Muscle of arm (tissue), 14 donors: ENCODE measurements around the gene WDR19. TPM values are rescaled to one million over a fixed set of nuclear protein-coding genes. Genes with fewer than 3 reads are reported as not detected.
"Not testable (repeated sequence)": the region's sequence is repeated elsewhere in the genome, so short reads cannot be mapped to it uniquely, and the experiment has no call there.

Experiments
- DNase-seq: peaks from one replicate; pipeline ENCODE4 v3.0.0-alpha.2; 2013
- long read RNA-seq, 11 donors: transcript quantifications; one replicate each; lab custom pipeline, GENCODE V29; 2026
- polyA plus RNA-seq, 12 donors: library from polyadenylated mRNA; unstranded; fragments of 120-200 nt; gene quantifications; one replicate each; pipeline ENCODE4 v1.2.1, GENCODE V29; 2013; ENCODE audit not compliant: insufficient read length in 12 of 12

Gene WDR19
- 10 to 100 TPM in 11 of 12 donors, not detected in 1; 13.5 to 52.0 (median 25.2) TPM for polyA plus RNA-seq
- long read RNA-seq, donor 1, partial matches to known transcripts: 0 of 1 reads
- long read RNA-seq, donor 1, other reads (novel, unspliced or antisense): 0 of 1 reads
- long read RNA-seq, donor 2, full-length matches to known transcripts: 1 of 1 reads
- long read RNA-seq, donor 2, partial matches to known transcripts: 0 of 1 reads
- long read RNA-seq, donor 2, other reads (novel, unspliced or antisense): 0 of 1 reads
- long read RNA-seq, donor 3: 0 reads
- long read RNA-seq, donor 4: 0 reads
- long read RNA-seq, donor 5, partial matches to known transcripts: 0 of 1 reads
- long read RNA-seq, donor 5, other reads (novel, unspliced or antisense): 0 of 1 reads
- long read RNA-seq, donor 6, partial matches to known transcripts: 0 of 1 reads
- long read RNA-seq, donor 6, other reads (novel, unspliced or antisense): 0 of 1 reads
- long read RNA-seq, donor 7: 0 reads
- long read RNA-seq, donor 8, full-length matches to known transcripts: 4 of 4 reads
- long read RNA-seq, donor 8, partial matches to known transcripts: 0 of 4 reads
- long read RNA-seq, donor 8, other reads (novel, unspliced or antisense): 0 of 4 reads
- long read RNA-seq, donor 9, partial matches to known transcripts: 0 of 1 reads
- long read RNA-seq, donor 9, other reads (novel, unspliced or antisense): 0 of 1 reads
- long read RNA-seq, donor 10, full-length matches to known transcripts: 1 of 1 reads
- long read RNA-seq, donor 10, partial matches to known transcripts: 0 of 1 reads
- long read RNA-seq, donor 10, other reads (novel, unspliced or antisense): 0 of 1 reads
- long read RNA-seq, donor 11, partial matches to known transcripts: 0 of 1 reads
- long read RNA-seq, donor 11, other reads (novel, unspliced or antisense): 0 of 1 reads

GRCh38 chr4:39181905-39182638 lies at the start of gene WDR19:
Gene WDR19, plus strand, starts transcription at chr4:39182529. Its CDS starts 29 bp downstream, at chr4:39182558.
- DNase-seq: peak; percentile 99

GRCh38 chr4:39133623-39134022 lies 48.7 kb upstream of the WDR19 start:
- DNase-seq: no peak

GRCh38 chr4:39134683-39135306 lies 47.5 kb upstream of the WDR19 start:
- peak; percentile 2 for DNase-seq

- DNase-seq: not testable (repeated sequence)
Measured at GRCh38 chr4:39138227-39138626, 44.1 kb upstream of the WDR19 start.

- DNase-seq: peak; percentile 1
Measured at GRCh38 chr4:39146211-39146610, 36.1 kb upstream of the WDR19 start.

GRCh38 chr4:39154009-39154408 lies 28.3 kb upstream of the WDR19 start:
- no peak for DNase-seq

GRCh38 chr4:39157520-39157919 lies 24.8 kb upstream of the WDR19 start:
- DNase-seq: no peak

GRCh38 chr4:39166177-39166576 lies 16.2 kb upstream of the WDR19 start:
- DNase-seq: no peak

GRCh38 chr4:39166669-39167068 lies 15.7 kb upstream of the WDR19 start:
- DNase-seq: no peak

- no peak for DNase-seq
Measured at GRCh38 chr4:39169426-39169825, 12.9 kb upstream of the WDR19 start.

GRCh38 chr4:39170301-39170700 lies 12.0 kb upstream of the WDR19 start:
- DNase-seq: no peak

GRCh38 chr4:39178706-39179105 lies 3.6 kb upstream of the WDR19 start:
- no peak for DNase-seq

GRCh38 chr4:39179681-39180080 lies 2.6 kb upstream of the WDR19 start:
- no peak for DNase-seq

GRCh38 chr4:39180629-39181028 lies 1.7 kb upstream of the WDR19 start:
- DNase-seq: not testable (repeated sequence)

- peak; percentile 5 for DNase-seq
Measured at GRCh38 chr4:39181520-39181904, 817 bp upstream of the WDR19 start.

GRCh38 chr4:39201963-39202362 lies 19.6 kb downstream of the WDR19 start:
- DNase-seq: no peak

- DNase-seq: no peak
Measured at GRCh38 chr4:39204543-39204942, 22.2 kb downstream of the WDR19 start.

- no peak for DNase-seq
Measured at GRCh38 chr4:39205000-39205399, 22.7 kb downstream of the WDR19 start.

GRCh38 chr4:39205476-39205875 lies 23.1 kb downstream of the WDR19 start:
- DNase-seq: no peak

GRCh38 chr4:39227906-39228305 lies 45.6 kb downstream of the WDR19 start:
- no peak for DNase-seq

- DNase-seq: no peak
Measured at GRCh38 chr4:39228377-39228776, 46.0 kb downstream of the WDR19 start.

- DNase-seq: no peak
Measured at GRCh38 chr4:39230462-39230861, 48.1 kb downstream of the WDR19 start.
